NCI-H2107 (cell line): ENCODE results near the gene SUN1.
A peak's percentile ranks its signal among the peaks of the same experiment; 100 is the strongest.
"Not testable (repeated sequence)": the region's sequence is repeated elsewhere in the genome, so short reads cannot be mapped to it uniquely, and the experiment has no call there.

Source experiments
- DNase-seq: peaks from one replicate; lab custom pipeline; 2025; lab: John Stamatoyannopoulos, UW

The SUN1 gene

DNA sequence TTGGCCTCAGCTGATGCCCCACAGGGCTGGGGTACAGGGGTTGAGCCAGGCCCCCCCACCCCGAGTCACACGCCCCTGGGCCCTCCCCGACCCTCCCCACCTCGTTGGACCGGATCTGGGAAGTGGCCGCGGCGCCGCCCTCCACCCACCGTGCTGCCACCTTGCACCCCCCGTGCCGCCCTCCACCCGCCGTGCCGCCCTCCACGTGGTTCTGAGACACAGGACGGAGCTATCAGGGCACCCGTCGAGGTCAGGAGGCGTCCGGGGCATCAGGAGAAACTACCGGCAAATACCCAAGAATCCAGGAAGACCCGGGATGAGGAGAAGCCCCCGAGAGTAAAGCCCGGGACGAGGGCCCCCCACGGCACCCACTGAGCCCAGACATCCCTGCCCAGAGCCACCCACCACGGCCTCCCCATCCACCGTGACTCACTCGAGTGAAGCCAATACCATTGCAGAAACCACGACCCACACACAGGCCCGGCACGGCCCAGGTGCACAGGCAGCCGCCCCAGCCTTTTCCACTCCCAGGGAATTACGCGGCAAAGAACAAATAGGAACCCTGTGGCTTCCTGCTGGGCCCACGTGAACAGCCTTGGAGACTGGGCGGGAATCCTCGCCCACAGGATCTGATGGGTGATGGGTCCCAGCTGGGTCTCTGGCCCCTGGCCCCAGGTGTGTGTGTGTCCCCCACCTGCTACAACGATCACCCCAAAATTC is 88.2 kb downstream of the SUN1 start:
- DNase-seq = no peak

DNA sequence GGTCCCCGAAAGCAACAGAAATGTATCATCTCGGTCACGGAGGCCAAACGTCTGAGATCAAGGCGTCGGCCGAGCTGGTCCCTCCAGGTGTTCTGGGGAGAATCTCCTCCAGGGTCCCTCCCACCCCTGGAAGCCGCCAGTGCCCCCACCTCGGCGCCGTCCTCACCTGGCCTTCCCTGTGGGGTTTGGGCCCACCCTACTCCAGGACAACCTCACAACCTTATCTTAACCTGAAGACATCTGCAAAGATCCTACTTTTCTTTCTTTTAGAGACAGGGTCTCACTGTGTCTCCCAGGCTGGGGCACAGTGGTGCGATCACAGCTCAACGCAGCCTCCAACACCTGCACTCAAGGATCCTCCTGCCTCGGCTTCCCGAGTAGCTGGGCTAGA is 88.8 kb downstream of the SUN1 start:
- DNase-seq = no peak

DNA sequence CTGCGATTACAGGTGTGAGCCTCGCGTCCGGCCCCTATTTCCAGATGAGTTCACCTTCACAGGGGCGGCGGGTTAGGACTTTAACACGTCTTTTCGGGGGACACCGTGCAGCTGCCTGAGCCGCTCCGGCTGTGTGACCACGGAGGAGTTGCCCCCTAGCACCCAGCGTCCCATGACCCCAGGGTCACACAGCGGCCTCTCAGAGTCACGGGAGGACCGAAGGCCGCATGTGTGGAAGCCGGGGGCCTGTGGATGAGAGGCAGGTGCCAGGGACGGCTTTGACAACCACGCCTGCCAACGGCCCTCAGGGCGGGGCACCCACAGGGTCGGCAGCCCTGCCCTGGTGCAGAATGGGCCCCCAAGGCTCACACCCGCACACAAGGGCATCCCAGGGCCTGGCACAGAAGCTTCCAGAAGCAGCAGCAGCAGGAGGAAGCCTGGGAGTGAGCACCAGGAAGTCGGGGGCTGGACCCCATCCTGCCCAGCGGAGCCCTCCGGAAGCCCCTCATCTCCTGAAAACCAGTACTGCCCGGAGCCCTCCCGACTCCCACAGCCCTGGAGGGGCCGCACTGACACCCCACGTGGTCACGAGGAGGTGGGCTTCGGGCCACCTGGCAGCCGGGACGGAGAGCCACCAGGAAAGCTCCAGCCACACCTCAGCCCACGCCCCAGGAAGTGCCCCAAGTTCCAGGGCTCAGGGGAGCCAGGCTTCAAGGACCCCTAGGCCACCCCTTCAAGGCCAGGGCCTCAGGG is 89.5 kb downstream of the SUN1 start:
- no peak for DNase-seq

- no peak for DNase-seq
These were observed 90.2 kb downstream of the SUN1 start for GRCh38 chr7:922334-923107.

GRCh38 chr7:923108-924041 is 91.1 kb downstream of the SUN1 start:
- DNase-seq = peak; percentile 27

DNA sequence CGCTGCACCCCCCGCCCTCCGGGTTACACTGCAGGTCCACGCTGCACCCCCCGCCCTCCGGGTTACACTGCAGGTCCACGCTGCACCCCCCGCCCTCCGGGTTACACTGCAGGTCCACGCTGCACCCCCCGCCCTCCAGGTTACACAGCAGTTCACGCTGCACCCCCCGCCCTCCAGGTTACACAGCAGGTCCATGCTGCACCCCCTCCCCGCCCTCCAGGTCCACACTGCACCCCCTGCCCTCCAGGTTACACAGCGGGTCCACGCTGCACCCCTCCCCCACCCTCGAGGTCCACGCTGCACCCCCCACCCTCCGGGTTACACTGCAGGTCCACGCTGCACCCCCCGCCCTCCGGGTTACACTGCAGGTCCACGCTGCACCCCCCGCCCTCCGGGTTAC is 91.8 kb downstream of the SUN1 start:
- DNase-seq = not testable (repeated sequence)
